Glutamatergic neuron (in vitro differentiated cells): Measurements from ENCODE around the gene PEPD. TPM values are rescaled to one million over a fixed set of nuclear protein-coding genes. Genes with fewer than 3 reads are reported as not detected.

Source experiments
- DNase-seq: peaks from one replicate; pipeline ENCODE4 v3.0.0; 2022
- H3K27ac Mint-ChIP-seq: one replicate; pipeline ENCODE4 v1.8.0; 2020; ENCODE audit warnings: mild to moderate bottlenecking, mixed read lengths, inconsistent platforms; ENCODE audit not compliant: unreplicated experiment
- H3K27me3 Mint-ChIP-seq: one replicate; pipeline ENCODE4 v1.8.0; 2020; ENCODE audit warnings: mild to moderate bottlenecking, moderate library complexity, mixed read lengths, inconsistent platforms; ENCODE audit not compliant: unreplicated experiment
- H3K36me3 Mint-ChIP-seq: one replicate; pipeline ENCODE4 v1.8.0; 2020; ENCODE audit warnings: mild to moderate bottlenecking, mixed read lengths, inconsistent platforms; ENCODE audit not compliant: unreplicated experiment
- H3K4me1 Mint-ChIP-seq: one replicate; pipeline ENCODE4 v1.8.0; 2020; ENCODE audit warnings: mild to moderate bottlenecking, low read depth, mixed read lengths, inconsistent platforms; ENCODE audit not compliant: unreplicated experiment
- H3K4me3 Mint-ChIP-seq: one replicate; pipeline ENCODE4 v1.8.0; 2020; ENCODE audit warnings: mild to moderate bottlenecking, mixed read lengths, inconsistent platforms; ENCODE audit not compliant: unreplicated experiment
- H3K9me3 Mint-ChIP-seq: one replicate; pipeline ENCODE4 v1.8.0; 2020; ENCODE audit warnings: mild to moderate bottlenecking, moderate library complexity, mixed read lengths, inconsistent platforms; ENCODE audit not compliant: unreplicated experiment
- total RNA-seq: library from RNA; stranded (reverse); fragmentation: NEBNext Ultra II Directional; extraction: Animal tissue kit (Norgen Biotek cat#: 25700); gene quantifications from one replicate; pipeline ENCODE4 v1.2.1, GENCODE V29; 2021; ENCODE audit not compliant: unreplicated experiment
- TF ChIP-seq, protein P1 (sequence below): fragments of 200-600 bp; sonication (generic); IDR thresholded peaks from one replicate; pipeline ENCODE4 v1.5.0; 2021; ENCODE audit not compliant: partially characterized antibody, unreplicated experiment

The PEPD gene
- total RNA-seq, 1 donor from 2014 or later = 93.3 TPM

DNA sequence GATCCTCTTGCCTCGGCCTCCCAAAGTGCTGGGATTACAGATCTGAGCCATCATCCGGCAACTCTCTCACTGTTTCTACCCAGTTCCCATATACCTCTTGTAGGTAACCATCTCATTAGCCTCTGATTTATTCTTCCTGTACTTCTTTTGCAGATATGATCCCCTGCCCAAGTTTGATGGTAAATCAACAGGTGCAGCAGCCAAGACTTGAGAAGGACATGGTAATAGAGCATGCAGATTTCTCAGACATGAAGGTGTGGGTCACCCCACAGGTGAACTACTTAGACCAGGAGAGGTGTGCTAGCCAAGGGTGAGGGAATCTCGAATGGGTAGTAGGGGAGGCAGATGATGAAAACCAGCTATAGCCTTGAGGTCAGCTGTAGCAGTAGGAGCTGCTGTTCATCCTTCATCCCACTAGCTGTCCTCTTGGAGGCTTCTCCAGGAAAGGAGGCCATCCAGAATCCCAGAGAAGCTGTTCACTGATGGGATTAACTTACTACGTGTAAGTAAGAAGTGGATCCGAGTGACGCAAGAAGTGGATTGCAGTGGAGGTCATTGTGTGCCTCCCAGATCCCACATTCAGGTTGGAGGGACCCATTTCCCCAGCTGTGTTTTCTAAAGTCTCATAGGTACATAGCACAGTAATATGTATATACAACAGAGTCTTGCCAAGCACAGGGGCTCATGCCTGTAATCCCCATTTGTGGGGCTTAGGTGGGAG lies 158.9 kb downstream of the PEPD start:
- TF ChIP-seq, protein P1, sequence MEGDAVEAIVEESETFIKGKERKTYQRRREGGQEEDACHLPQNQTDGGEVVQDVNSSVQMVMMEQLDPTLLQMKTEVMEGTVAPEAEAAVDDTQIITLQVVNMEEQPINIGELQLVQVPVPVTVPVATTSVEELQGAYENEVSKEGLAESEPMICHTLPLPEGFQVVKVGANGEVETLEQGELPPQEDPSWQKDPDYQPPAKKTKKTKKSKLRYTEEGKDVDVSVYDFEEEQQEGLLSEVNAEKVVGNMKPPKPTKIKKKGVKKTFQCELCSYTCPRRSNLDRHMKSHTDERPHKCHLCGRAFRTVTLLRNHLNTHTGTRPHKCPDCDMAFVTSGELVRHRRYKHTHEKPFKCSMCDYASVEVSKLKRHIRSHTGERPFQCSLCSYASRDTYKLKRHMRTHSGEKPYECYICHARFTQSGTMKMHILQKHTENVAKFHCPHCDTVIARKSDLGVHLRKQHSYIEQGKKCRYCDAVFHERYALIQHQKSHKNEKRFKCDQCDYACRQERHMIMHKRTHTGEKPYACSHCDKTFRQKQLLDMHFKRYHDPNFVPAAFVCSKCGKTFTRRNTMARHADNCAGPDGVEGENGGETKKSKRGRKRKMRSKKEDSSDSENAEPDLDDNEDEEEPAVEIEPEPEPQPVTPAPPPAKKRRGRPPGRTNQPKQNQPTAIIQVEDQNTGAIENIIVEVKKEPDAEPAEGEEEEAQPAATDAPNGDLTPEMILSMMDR = no peak
- H3K27me3 Mint-ChIP-seq = peaks cover 7% of the 10 kb centered on the region
- DNase-seq = no peak
- no peak overlapping the region for H3K4me3 Mint-ChIP-seq
- peaks cover 4% of the 10 kb centered on the region for H3K9me3 Mint-ChIP-seq
- H3K27ac Mint-ChIP-seq = no peak overlapping the region
- H3K4me1 Mint-ChIP-seq = no peaks in the 10 kb centered on the region
- no peaks in the 10 kb centered on the region for H3K36me3 Mint-ChIP-seq

DNA sequence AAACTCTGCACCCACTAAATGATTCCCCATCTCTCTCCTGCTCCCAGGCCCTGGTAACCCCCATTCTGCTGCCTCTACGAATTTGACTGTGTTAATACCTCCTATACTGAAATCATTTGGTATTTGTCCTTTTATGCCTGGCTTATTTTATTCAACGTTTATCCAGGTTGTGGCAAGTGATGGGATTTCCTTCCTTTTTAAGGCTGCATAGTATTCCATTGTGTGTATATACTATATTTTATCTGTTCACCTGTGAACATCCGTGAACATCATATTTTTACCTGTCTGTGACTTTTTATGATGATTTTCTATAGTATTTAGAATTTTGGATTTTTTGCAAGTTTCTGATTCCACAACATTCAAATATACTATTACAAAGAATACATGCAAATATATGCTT lies 162.0 kb downstream of the PEPD start:
- Mint-ChIP-seq H3K4me3 (no peak overlapping the region), H3K9me3 (peaks cover 7% of the 10 kb centered on the region), H3K4me1 (no peaks in the 10 kb centered on the region), H3K36me3 (peaks cover 6% of the 10 kb centered on the region), H3K27me3 (peaks cover 5% of the 10 kb centered on the region), H3K27ac (no peak overlapping the region)
- DNase-seq = no peak
- TF ChIP-seq, protein P1 = no peak

DNA sequence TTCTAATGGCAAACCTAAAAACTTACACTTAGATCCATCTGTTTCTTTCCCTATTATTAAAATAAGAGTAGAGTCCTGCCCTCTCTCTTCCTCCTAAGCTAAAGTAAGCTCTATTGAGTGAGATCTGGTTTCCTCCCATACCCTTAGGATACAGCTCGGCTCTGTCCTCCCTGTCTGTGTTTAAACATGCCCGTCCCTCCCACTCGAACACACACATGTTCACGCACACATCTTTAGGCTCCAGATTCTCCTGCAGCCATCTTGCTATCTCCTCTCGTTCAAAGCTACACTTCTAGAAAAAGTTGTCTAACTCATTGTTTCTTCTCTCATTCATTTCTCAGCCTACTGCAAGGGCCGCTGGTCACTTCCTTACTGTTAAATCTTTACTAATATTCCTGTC lies 163.2 kb downstream of the PEPD start:
- DNase-seq = no peak
- Mint-ChIP-seq H3K36me3 (peaks cover 6% of the 10 kb centered on the region), H3K4me1 (no peaks in the 10 kb centered on the region), H3K9me3 (peaks cover 4% of the 10 kb centered on the region), H3K27ac (no peak overlapping the region), H3K27me3 (no peaks in the 10 kb centered on the region), H3K4me3 (no peak overlapping the region)
- TF ChIP-seq, protein P1 = no peak

DNA sequence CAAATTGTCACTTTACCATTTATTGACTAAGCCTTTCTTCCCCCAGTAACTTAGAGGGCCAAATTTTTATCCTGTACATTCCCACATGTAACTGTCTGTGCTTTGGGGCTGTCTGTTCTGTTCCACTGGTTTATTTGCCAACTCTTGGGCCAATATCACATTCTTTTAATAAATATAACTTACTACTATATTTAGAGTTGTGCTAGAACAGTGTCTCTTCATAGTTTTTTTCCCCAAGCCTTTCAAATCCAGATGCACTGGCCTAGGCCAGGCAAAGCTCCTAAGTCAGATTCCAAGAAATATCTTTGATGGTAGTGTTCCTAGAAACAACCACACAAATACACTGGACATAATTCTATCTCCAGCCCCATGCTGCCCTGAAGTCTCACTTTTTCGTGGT lies 164.0 kb downstream of the PEPD start:
- TF ChIP-seq, protein P1 = no peak
- no peak overlapping the region for H3K4me3 Mint-ChIP-seq
- H3K9me3 Mint-ChIP-seq = peaks cover 4% of the 10 kb centered on the region
- no peak overlapping the region for H3K27ac Mint-ChIP-seq
- no peaks in the 10 kb centered on the region for H3K27me3 Mint-ChIP-seq
- peaks cover 6% of the 10 kb centered on the region for H3K36me3 Mint-ChIP-seq
- no peaks in the 10 kb centered on the region for H3K4me1 Mint-ChIP-seq
- DNase-seq = no peak

DNA sequence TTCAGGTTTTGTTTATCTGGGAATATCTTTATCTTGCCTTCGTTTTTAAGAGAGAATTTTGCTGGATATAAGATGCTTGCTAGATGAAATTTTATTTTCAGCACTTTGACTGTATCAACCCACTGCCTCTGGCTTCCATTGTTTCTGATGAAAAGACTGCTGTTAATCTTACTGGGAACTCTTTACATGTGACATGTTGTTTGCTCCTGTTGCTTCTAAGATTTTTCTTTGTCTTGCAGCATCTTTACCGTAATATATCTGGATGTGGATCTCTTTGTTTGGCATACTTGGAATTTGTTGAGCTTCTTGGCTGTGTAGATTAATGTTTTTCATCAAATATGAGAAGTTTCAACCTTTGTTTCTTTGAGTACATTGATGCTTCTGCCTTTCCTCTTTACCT lies 166.1 kb downstream of the PEPD start:
- no peaks in the 10 kb centered on the region for H3K4me1 Mint-ChIP-seq
- no peak overlapping the region for H3K4me3 Mint-ChIP-seq
- no peak for DNase-seq
- TF ChIP-seq, protein P1 = no peak
- peaks cover 4% of the 10 kb centered on the region for H3K9me3 Mint-ChIP-seq
- peak overlapping the region; percentile 36 for H3K27ac Mint-ChIP-seq
- H3K36me3 Mint-ChIP-seq = peaks cover 6% of the 10 kb centered on the region
- H3K27me3 Mint-ChIP-seq = no peaks in the 10 kb centered on the region
